H1 (cell line): ENCODE results near the gene RIN3. TPM values are rescaled to one million over a fixed set of nuclear protein-coding genes. Genes with fewer than 3 reads are reported as not detected.
A peak's percentile ranks its signal among the peaks of the same experiment; 100 is the strongest.

ENCODE experiments used
- CTCF ChIA-PET: fragments of 300-600 bp; sonication (Branson Sonifier 250); formaldehyde crosslinking; loops from one replicate; lab custom pipeline; 2021; ENCODE audit not compliant: partially characterized antibody; lab: Charles Lee
- POLR2A ChIA-PET: fragments of 300-600 bp; sonication (Branson Sonifier 250); formaldehyde crosslinking; loops from one replicate; lab custom pipeline; 2021; ENCODE audit warnings: inconsistent platforms; ENCODE audit not compliant: partially characterized antibody; lab: Charles Lee
- DNase-seq, 2 experiments: peaks; one replicate each; pipeline versions ENCODE4 v3.0.0 to v3.0.0-alpha.2; 2010 to 2022; ENCODE audit warnings: low spot score in 2 of 2, low read depth in 1 of 2, mixed read lengths in 1 of 2
- FAIRE-seq: peaks from 2 replicates; lab custom pipeline; 2011; peaks lifted over from hg19 to GRCh38; lab: Jason Lieb, UNC
- H2AFZ ChIP-seq: 2 replicates; pipeline ENCODE4 v1.8.1; 2012; ENCODE audit warnings: low read length, inconsistent platforms
- H2AK5ac ChIP-seq: 2 replicates; pipeline ENCODE4 v1.6.1; 2013; ENCODE audit warnings: low read depth, low read length
- H2BK120ac ChIP-seq: replicated peaks from 2 replicates; pipeline ENCODE3; 2013; ENCODE audit warnings: low read depth, low read length, inconsistent platforms
- H2BK12ac ChIP-seq: 2 replicates; pipeline ENCODE4 v1.6.1; 2013; ENCODE audit warnings: low read depth, low read length
- H2BK15ac ChIP-seq: 2 replicates; pipeline ENCODE4 v1.6.1; 2013; ENCODE audit warnings: low read length
- H2BK20ac ChIP-seq: 2 replicates; pipeline ENCODE4 v1.6.1; 2013; ENCODE audit warnings: low read length
- H2BK5ac ChIP-seq: 2 replicates; pipeline ENCODE4 v1.6.1; 2013; ENCODE audit warnings: low read depth, low read length
- H3K14ac ChIP-seq: 2 replicates; pipeline ENCODE4 v1.6.1; 2013; ENCODE audit warnings: inconsistent platforms; ENCODE audit not compliant: insufficient read length
- H3K18ac ChIP-seq: 2 replicates; pipeline ENCODE4 v1.6.1; 2013; ENCODE audit warnings: low read length; ENCODE audit errors: extremely low read depth
- H3K23ac ChIP-seq: 2 replicates; pipeline ENCODE4 v1.6.1; 2013; ENCODE audit warnings: inconsistent platforms; ENCODE audit not compliant: insufficient read length
- H3K23me2 ChIP-seq: 2 replicates; pipeline ENCODE4 v1.6.1; 2013; ENCODE audit warnings: low read depth, low read length
- H3K27ac ChIP-seq: 2 replicates; pipeline ENCODE4 v1.6.1; 2011; ENCODE audit warnings: low read depth, low read length, inconsistent platforms
- H3K27me3 ChIP-seq, 4 experiments: replicated peaks in 1 of 4; 1 replicate in 1 of 4; 2 replicates in 3 of 4; pipeline versions ENCODE4 v1.6.1 to v1.8.1; 2011 to 2013; ENCODE audit warnings: low read length in 3 of 4, mild to moderate bottlenecking in 3 of 4, inconsistent platforms in 2 of 4, mixed read lengths in 2 of 4, moderate library complexity in 1 of 4; ENCODE audit not compliant: control insufficient read depth in 3 of 4, insufficient read depth in 3 of 4; ENCODE audit errors: extremely low read depth in 1 of 4
- H3K36me3 ChIP-seq, 4 experiments: 2 replicates each; pipeline versions ENCODE4 v1.6.1 to v1.8.1; 2011 to 2013; ENCODE audit warnings: mild to moderate bottlenecking in 4 of 4, low read length in 3 of 4, moderate library complexity in 2 of 4, control low read depth in 1 of 4, inconsistent platforms in 1 of 4; ENCODE audit not compliant: insufficient read depth in 4 of 4, control insufficient read depth in 2 of 4
- H3K4ac ChIP-seq: replicated peaks from 2 replicates; pipeline ENCODE3; 2013; ENCODE audit warnings: low read length, low read depth, mixed read lengths, inconsistent platforms; ENCODE audit not compliant: insufficient read length
- H3K4me1 ChIP-seq, 4 experiments: replicated peaks in 1 of 4; 1 replicate in 1 of 4; 2 replicates in 3 of 4; pipeline versions ENCODE4 v1.6.1 to v1.8.1; 2011 to 2013; ENCODE audit warnings: low read length in 3 of 4, inconsistent platforms in 2 of 4, mixed read lengths in 1 of 4; ENCODE audit not compliant: insufficient read depth in 4 of 4, control insufficient read depth in 3 of 4
- H3K4me2 ChIP-seq, 2 experiments: 2 replicates each; pipeline versions ENCODE4 v1.6.1 to v1.8.1; 2011 to 2013; ENCODE audit warnings: low read depth in 2 of 2, low read length in 2 of 2, control low read depth in 1 of 2, inconsistent platforms in 1 of 2, mild to moderate bottlenecking in 1 of 2; ENCODE audit not compliant: insufficient read depth in 1 of 2
- H3K4me3 ChIP-seq, 4 experiments: fragments of 200-600, 300-600 bp in 1 of 4; sonication (generic), shearing (Covaris generic), sonication (Bioruptor Twin) in 1 of 4; 2 replicates each; pipeline versions ENCODE4 v1.5.1 to v1.8.1; 2011 to 2016; ENCODE audit warnings: low read length in 4 of 4, low read depth in 3 of 4, control low read depth in 2 of 4, inconsistent platforms in 2 of 4, mild to moderate bottlenecking in 2 of 4, mixed read lengths in 1 of 4, moderate library complexity in 1 of 4; ENCODE audit not compliant: insufficient read depth in 2 of 4; ENCODE audit errors: extremely low read depth in 1 of 4
- H3K56ac ChIP-seq: replicated peaks from 2 replicates; pipeline ENCODE3; 2013; ENCODE audit warnings: low read depth, mild to moderate bottlenecking, mixed read lengths, low read length, inconsistent platforms; ENCODE audit not compliant: insufficient read length
- H3K79me1 ChIP-seq: 2 replicates; pipeline ENCODE4 v1.6.1; 2013; ENCODE audit warnings: low read depth, low read length, control low read depth
- H3K79me2 ChIP-seq, 2 experiments: 2 replicates each; pipeline versions ENCODE4 v1.6.1 to v1.8.1; 2012 to 2013; ENCODE audit warnings: low read length in 2 of 2, mild to moderate bottlenecking in 2 of 2, inconsistent platforms in 1 of 2; ENCODE audit not compliant: insufficient read depth in 2 of 2, control insufficient read depth in 1 of 2
- H3K9ac ChIP-seq, 4 experiments: replicated peaks in 1 of 4; 1 replicate in 1 of 4; 2 replicates in 3 of 4; pipeline versions ENCODE4 v1.6.1 to v1.8.1; 2011 to 2013; ENCODE audit warnings: low read depth in 3 of 4, low read length in 3 of 4, control low read depth in 2 of 4, mild to moderate bottlenecking in 2 of 4, moderate library complexity in 2 of 4, inconsistent platforms in 1 of 4; ENCODE audit errors: extremely low read depth in 1 of 4
- H3K9me3 ChIP-seq, 2 experiments: 2 replicates each; pipeline versions ENCODE4 v1.6.1 to v1.8.1; 2012 to 2013; ENCODE audit warnings: mild to moderate bottlenecking in 2 of 2, moderate library complexity in 2 of 2, control low read depth in 1 of 2, inconsistent platforms in 1 of 2, low read depth in 1 of 2, low read length in 1 of 2, mixed read lengths in 1 of 2; ENCODE audit not compliant: insufficient read depth in 2 of 2
- H4K20me1 ChIP-seq, 2 experiments: replicated peaks in 1 of 2; 2 replicates each; pipeline versions ENCODE3 to v1.8.1; 2011 to 2013; ENCODE audit warnings: inconsistent platforms in 2 of 2, low read length in 2 of 2, mild to moderate bottlenecking in 1 of 2; ENCODE audit not compliant: insufficient read depth in 2 of 2, control insufficient read depth in 1 of 2
- H4K5ac ChIP-seq: 2 replicates; pipeline ENCODE4 v1.6.1; 2013; ENCODE audit warnings: low read length, low read depth, mixed read lengths, inconsistent platforms; ENCODE audit not compliant: insufficient read length
- H4K8ac ChIP-seq: 2 replicates; pipeline ENCODE4 v1.8.0; 2013; ENCODE audit warnings: mild to moderate bottlenecking, moderate library complexity, low read length, inconsistent platforms; ENCODE audit not compliant: insufficient read depth; ENCODE audit errors: extremely low read depth
- H4K91ac ChIP-seq: replicated peaks from 2 replicates; pipeline ENCODE3; 2013; ENCODE audit warnings: low read length, mixed read lengths, inconsistent platforms; ENCODE audit not compliant: insufficient read length
- ASH2L ChIP-seq: fragments of 200-600, 300-600 bp; sonication (generic); IDR thresholded peaks from one replicate; pipeline ENCODE4 v1.7.1; 2017; ENCODE audit warnings: low read length
- WGBS, 2 experiments: shearing (Covaris generic) in 1 of 2; methylation state at CpG; one replicate each; pipeline versions ENCODE4 v1.1.6 to v1.1.7; 2013 to 2015; ENCODE audit warnings: low lambda C conversion rate in 2 of 2, mixed read lengths in 2 of 2, inconsistent platforms in 1 of 2, low coverage in 1 of 2, missing lambda C conversion rate in 1 of 2; ENCODE audit not compliant: insufficient replicate concordance in 2 of 2, insufficient coverage in 1 of 2, insufficient read length in 1 of 2; ENCODE audit errors: extremely low coverage in 1 of 2, missing lambda C conversion rate in 1 of 2; 5-methylcytosine and 5-hydroxymethylcytosine counted together
- polyA plus RNA-seq, 7 experiments: library from polyadenylated mRNA; depleted of rRNA in 3 of 7; stranded (reverse) in 5 of 7; unstranded in 2 of 7; fragments of >200 nt in 5 of 7; fragments of 200-250 nt in 2 of 7; gene quantifications; 1 replicate in 5 of 7; 2 replicates in 1 of 7; 4 replicates in 1 of 7; pipeline versions ENCODE4 v1.2.1 to v1.2.3, GENCODE V29; 2011 to 2013; ENCODE audit warnings: missing spikeins in 2 of 7, mixed read lengths in 2 of 7
- total RNA-seq: library from RNA; stranded (reverse); fragmentation: NEBNext Ultra II Directional; extraction: Animal tissue kit (Norgen Biotek cat#: 25700); gene quantifications from 2 replicates; pipeline ENCODE4 v1.2.1, GENCODE V29; 2021

Gene RIN3
- total and polyA plus RNA-seq, 2 of the 8 experiments (the other 6 are each of a cell fraction or from before 2014, with no cell fraction given) = 0.59 to 1.5 TPM

- no peak overlapping the region for H2BK12ac ChIP-seq
- H3K4me3 ChIP-seq = no peak overlapping the region
- H3K14ac ChIP-seq = no peak overlapping the region
- H4K5ac ChIP-seq = no peak overlapping the region
- H3K27me3 ChIP-seq = peaks cover 0 to 2% (median 0%) of the 10 kb centered on the region in 4 experiments; a peak in 3 of 7 replicates
- ChIA-PET CTCF (interaction anchor here (1.1 kb wide), 1 partner anchor 127 kb away, joined by 4 read pairs; no protein-coding TSS in a partner anchor), POLR2A (no interaction called here)
- no peaks in the 10 kb centered on the region for H3K36me3 ChIP-seq
- H4K91ac ChIP-seq = no peak overlapping the region
- peaks cover 0 to 8% (median 0%) of the 10 kb centered on the region in 4 experiments; a peak in 2 of 7 replicates for H3K4me1 ChIP-seq
- no peak overlapping the region for H3K56ac ChIP-seq
- H4K8ac ChIP-seq = no peak overlapping the region
- peak overlapping the region in 1 of 2 experiments; percentile 52; a peak in 1 of 4 replicates for H3K4me2 ChIP-seq
- H3K79me1 ChIP-seq = no peaks in the 10 kb centered on the region
- no peak overlapping the region for H3K4ac ChIP-seq
- no peak overlapping the region for H2BK20ac ChIP-seq
- WGBS, 2 experiments = 90% methylated on average over 4 of the region's 4 CpGs; no CpG with 5 or more reads in 1 of the 2 experiments
- H3K23ac ChIP-seq = no peak overlapping the region
- H2BK120ac ChIP-seq = no peak overlapping the region
- H2BK5ac ChIP-seq = no peak overlapping the region
- no peaks in the 10 kb centered on the region for H3K23me2 ChIP-seq
- H2AK5ac ChIP-seq = no peak overlapping the region
- no peak for FAIRE-seq
- no peak overlapping the region for H3K18ac ChIP-seq
- no peak overlapping the region for H2BK15ac ChIP-seq
- DNase-seq = peak in 1 of 2 experiments; percentile 13
- no peaks in the 10 kb centered on the region for H4K20me1 ChIP-seq
- H3K9me3 ChIP-seq = no peaks in the 10 kb centered on the region
- H3K79me2 ChIP-seq = no peaks in the 10 kb centered on the region
- no peak overlapping the region for H3K9ac ChIP-seq
- H2AFZ ChIP-seq = no peak overlapping the region
- H3K27ac ChIP-seq = no peak overlapping the region
- no peak for TF ChIP-seq ASH2L
These were observed 26.7 kb upstream of the RIN3 start for GRCh38 chr14:92486881-92487280.
